CD4-positive, alpha-beta T cell treated with Interferon gamma for 1 hour (primary cell): ENCODE results near the gene MYO5A.
"Not testable (repeated sequence)": the region's sequence is repeated elsewhere in the genome, so short reads cannot be mapped to it uniquely, and the experiment has no call there.

Experiments used
- DNase-seq: peaks from one replicate; pipeline ENCODE4 v3.0.0-alpha.2; 2020

The MYO5A gene

DNA sequence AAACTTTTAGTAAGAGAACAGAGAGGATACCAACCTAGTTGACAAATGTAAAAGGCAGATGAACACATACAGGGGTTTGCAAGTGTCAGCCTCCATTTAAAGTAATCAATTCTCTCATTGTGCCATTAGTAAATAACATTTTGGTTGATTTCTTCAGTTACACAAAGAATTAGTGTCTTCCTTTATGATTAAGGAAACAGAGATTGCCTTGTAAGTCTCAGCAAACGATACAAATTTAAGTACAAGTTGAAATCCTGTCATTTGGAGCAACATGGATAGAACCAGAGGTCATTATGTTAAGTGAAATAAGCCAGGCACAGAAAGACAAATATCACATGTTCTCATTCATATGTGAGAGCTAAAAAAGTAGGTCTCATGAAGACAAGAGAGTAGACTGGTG, 26.1 kb downstream of the MYO5A start:
- no peak for DNase-seq

DNA sequence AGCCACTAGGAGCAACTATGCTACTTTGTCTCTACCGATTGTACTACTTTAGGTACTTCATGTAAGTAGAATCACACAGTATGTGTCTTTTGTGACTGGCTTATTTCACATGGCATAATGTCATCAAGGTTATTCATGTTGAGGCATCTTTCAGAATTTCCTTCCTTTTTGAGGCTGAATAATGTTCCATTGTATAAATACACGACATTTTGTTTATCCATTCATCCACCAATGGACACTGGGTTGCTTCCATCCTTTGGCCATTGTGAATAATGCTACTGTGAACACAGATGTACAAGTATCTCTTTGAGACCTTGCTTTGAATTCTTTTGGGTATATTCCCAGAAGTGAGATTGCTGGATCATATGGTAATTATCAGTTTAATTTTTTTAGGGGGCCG, 29.2 kb downstream of the MYO5A start:
- DNase-seq: no peak

DNA sequence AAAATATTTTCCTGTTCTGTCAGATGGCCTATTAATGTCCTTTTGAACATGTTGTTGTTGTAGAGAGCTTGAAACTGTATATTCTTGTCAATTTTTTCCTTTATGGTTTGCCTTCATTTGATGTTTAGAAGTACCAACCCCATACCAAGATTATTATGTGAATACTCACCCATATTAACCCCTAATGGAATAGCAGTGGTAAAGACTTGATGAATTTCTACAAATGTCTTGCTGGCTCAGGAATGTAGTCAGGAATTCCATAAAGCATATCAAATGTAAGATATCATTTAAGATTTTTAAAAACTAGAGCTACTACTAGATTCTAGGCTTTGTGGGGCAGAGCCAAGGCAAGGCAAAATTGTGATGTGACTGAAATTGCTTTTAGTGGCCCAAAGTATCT, 30.0 kb downstream of the MYO5A start:
- DNase-seq: no peak

DNA sequence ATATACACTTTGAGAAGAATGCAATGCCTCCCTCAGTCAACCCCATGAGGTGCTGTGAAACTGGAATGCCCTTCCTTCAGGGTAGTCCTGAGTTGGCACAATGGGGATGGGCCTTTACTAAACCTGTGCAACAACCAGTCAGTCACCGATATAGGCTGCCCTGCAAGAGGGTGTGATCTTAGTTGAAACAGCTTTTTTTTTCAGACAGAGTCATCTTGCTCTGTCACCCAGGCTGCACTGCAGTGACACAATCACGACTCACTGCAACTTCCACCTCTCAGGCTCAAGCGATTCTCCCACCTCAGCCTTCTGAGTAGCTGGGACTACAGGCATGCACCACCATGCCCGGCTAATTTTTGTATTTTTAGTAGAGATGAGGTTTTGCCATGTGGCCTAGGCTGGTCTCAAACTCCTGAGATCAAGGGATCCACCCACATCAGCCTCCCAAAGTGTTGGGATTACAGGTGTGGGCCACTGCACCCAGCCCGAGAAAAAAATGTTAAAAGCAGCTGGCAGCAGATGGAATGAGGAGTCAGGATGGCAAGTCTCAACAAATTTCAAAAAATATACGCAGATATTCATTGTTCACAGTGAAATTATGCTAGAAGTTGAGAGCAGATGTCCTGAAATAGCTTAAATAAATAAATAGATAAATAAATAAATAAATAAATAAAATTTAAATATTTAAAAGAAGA, 31.8 kb downstream of the MYO5A start:
- no peak for DNase-seq

DNA sequence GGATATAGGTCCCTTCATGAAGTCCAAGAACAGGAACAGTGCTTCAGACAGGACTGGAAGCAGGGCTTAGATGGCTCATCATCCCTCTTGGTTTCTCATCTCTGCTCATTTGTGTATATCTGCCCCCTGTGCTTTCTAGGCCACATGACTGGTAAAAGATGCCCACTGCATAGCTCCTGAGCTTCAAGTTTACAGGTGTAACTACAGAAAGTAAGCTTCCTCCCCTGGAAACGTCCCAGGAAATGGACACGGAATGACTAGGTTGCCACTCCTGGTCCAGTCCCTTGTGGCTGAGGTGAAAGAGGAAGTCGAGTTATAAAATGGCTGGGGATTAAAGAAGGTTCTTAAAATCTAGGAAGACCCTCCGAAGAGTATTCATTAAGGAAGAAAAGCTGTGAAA, 32.5 kb downstream of the MYO5A start:
- DNase-seq: no peak

DNA sequence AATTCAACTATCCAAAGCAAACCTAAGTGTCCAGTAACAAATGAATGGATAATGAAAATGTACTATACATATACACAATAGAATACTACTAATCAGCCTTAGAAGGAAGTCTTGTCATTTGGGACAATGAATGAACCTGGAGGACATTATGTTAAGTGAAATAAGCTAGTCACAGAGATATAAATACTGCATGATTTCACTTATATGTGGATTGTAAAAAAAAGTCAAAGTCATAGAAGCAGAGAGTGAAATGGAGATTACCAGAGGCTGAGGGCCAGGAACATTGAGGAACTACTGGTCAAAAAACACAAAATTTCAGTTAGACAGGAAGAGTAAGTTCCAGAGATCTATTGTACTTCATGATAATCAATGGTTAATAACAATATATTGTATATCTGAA, 33.6 kb downstream of the MYO5A start:
- no peak for DNase-seq

DNA sequence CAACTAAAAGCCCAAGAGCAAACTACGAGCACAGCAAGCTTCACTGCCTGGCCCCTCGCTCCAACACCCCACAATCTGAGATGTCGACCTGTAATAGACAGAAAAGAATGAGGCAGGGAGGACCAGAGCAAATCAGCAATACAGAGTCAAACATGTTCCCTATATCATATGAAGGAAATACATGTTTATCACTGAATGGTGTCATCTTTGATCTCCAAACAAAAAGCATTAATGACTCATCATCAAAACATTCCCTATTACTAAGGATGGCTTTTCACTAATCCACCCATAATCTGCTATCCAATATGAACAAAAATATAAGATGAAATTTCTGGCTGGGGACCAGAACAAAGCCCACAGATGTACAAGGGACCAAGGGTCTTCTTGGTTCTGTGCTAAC, 34.7 kb downstream of the MYO5A start:
- no peak for DNase-seq

DNA sequence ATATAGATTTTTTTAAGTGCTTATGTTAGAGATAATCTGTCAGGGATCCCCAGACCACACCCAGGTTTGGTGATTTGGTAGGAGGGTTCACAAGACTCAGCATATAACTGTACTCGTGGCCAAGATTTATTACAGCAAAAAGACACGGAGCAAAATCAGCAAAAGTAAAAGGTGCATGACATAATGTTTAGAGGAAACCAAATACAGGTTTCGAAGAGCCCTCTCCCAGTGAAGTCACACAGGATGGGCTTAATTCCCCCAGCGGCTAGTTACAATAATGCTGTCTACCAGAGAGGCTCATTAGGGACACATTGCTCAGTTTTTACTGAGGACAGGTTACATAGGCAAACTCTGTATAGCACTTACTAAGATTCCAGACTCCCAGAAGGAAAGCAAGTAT, 36.5 kb downstream of the MYO5A start:
- no peak for DNase-seq

DNA sequence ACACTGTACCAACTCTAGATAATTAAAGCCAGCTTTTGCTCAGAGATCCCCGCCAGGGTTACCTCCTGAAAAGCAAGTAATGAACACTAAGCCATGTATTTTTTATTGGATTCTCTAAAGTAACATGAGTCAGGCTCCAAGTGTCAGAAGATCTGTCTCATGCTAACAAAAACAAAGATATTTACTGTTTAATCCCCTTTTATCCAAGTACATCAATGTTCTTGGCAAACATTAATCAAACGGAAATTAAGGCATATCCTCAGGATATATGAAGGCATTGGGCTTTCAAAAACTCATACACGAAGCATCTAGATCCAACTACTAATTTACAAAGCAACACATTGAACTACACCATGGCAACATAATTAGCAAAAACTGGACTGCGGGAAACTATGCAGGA, 37.2 kb downstream of the MYO5A start:
- DNase-seq: no peak

DNA sequence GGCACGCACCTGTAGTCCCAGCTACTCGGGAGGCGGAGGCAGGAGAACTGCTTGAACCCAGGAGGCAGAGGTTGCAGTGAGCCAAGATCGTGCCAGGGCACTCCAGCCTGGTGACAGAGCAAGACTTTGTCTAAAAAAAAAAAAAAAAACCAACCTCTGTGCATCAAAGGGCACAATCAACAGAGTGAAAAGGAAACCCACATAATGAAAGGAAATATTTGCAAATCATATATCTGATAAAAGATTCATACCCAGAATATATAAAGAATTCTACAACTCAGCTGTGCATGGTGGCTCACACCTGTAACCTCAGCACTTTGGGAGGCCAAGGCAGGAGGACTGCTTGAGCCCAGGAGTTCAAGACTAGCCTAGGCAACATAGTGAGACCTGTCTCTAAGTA, 39.2 kb downstream of the MYO5A start:
- not testable (repeated sequence) for DNase-seq

DNA sequence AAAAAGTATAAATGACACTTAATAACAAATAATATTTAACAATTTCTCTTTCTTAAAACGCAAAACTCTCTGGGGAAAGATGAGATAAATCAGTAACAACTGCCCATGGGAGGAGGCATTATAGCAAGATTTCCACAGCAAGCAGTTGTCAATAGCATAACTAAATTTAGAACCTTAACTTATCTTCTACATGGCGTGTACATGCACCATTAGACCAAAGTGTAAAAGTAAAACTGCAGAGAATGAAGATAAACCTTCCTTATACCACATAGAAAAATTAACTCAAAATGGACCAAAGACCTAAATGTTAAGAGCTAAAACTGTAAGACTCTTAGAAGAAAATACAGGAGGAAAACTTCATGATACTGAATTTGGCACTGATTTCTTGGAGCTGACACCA, 39.9 kb downstream of the MYO5A start:
- DNase-seq: no peak

DNA sequence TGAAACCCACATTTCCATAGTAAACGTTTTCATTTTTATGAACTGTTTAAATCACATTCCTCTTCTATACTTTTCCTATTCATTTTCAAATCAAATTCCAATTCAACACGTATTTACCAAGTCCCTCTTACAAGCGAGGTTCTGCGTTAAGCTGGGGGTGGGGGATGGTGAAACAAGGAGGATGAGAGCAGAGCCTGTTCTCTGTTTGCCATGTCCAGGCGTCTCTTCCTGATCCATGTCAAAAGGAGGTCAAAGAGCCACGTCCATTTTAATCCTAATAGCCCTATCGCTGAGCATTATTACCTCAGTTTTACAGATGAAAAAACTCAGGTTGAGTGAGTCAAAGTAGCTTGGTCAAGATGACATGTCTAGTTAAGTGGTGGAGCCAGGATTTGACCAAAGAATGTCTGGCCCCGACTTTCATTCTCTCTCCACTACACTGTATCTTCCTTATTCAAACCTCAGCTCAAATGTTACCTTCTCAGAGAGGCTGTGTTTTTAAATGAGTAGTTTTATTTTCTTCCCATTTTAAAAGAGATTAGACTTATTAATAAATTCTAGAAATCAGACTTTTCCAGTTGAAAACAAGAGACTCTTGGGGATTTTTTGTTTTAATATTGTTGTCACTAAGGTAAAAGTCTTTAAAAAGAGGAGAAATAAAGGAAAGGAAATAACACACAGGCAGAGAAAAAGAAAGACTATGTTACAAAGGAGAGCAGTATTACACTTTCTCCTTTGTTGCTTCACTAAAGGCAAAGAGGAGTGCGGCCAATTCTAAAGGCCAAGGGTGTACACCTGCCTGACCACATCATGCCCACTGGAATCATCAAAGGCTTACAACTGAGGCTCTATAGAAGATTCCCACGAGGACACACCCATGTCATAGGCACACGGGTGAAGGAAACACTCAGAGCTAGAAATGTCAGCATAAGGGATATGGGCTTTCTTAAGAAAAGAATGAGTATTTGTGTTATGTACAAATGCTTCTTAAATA, 42.4 kb downstream of the MYO5A start:
- no peak for DNase-seq

DNA sequence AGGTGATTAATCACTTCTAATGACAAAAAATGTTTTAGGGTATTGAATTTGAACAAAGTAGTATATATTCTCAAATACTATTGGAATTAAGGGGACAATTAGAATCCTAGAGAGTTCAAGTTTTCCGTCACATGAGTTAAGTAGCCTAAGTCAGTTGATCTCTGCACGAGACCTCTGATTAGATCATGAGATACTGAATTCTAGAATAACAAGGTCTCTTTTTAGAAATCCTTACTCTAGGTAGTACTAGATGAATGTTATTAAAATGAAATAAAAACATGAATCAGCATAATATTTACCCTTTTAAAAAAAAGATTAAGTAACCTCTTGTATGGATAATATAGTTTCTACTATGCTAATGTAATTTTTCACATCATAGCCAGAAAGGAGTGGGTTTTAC, 43.4 kb downstream of the MYO5A start:
- no peak for DNase-seq

DNA sequence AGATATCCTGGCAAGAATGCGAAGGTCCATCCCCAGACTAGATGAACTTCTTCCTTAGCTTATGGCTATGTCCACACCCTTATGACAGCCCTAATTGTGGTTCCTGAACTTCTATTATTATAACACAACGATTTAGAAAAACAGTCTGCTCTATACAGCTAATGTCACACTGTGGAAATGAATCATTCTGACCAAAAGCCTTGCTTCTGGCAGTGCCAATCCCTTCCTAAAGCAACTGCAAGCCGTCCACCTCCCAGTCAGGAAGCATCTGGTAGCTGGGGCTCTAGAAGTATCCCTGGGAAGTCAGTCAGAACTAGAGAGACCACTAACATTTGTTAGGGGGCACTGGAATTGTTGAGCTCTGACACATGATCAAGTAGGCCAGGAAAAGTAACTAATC, 45.0 kb downstream of the MYO5A start:
- DNase-seq: no peak

DNA sequence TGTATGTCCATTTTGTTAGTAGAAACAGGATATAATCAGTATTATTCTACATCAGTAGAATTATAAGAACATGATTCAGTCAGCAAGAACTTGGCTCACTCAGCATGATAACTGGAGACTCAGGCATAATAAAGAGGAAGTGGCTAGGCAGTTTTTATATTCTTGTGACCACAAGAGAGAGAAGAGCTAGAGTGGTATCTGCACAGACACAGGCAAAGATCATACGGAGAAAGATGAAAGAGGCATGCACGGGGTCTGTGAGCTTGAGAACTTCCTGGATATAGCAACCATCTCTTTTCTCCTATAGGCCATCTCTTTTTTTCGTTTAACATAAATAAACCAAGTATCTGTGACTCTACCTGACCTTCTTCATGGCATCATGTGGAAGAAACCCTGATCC, 46.8 kb downstream of the MYO5A start:
- DNase-seq: peak; percentile 61

DNA sequence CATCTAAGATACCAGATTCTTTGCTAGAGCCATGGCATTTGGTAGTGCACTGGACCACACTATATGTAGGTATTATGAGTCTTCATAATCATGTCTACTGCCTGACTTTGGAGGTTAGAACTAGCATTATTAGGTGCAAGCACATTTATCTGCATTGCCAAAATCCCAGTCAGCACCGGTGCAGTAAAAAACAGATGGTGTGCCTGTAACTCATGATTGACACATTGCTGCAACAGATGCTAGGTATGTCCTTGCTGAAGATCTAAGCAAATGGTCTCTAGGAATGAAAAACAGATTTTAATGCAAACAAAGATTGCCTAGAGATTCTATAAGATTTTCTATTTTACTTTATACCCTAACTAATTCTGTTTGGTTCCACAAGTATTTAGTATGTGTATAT, 47.7 kb downstream of the MYO5A start:
- no peak for DNase-seq

DNA sequence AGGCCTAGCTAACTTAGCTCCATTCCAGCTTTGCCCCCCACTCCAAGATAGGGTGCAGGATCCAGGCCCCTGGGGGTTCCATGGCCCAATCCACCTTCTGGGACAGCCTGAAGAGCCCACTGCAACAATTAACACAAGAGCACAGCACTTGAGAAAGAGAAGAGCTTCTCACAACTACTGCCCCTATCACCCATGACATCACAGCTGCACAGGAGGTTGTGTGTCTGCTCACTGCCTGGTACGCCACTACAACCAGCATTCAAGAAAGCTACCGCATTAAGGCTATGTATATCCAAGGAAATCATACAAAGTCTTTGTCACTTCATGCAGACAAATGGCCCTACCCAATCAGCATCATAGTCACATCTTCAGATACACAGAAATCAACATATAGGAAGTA, 62.0 kb downstream of the MYO5A start:
- DNase-seq: no peak

DNA sequence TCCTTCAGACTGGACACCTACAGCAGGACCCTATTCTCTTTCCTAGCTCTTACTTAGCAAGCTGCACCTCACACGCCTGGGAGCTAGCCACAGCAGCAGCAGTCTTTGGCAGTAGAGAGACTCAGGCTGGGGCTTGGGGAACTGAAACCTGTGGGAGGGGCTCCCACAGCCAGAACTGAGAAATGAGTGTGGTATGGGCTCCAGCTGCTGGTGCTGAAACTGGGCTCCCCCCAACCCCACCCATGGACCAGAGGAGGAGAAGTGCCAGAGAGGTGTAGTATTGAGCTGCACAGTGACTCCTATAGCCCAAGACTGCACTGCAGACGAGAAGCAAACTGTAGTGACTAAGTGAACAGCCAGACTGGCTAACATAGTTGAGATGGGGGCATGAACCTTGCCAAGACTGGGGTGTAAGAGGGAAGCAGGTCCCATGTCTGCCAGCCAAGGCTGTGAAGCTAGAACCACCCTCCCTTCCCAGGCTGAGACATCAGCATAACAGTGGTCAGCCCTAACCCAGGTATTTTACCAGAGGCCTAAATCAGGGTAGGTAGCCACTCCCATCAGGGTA, 62.5 kb downstream of the MYO5A start:
- peak; percentile 82 for DNase-seq

DNA sequence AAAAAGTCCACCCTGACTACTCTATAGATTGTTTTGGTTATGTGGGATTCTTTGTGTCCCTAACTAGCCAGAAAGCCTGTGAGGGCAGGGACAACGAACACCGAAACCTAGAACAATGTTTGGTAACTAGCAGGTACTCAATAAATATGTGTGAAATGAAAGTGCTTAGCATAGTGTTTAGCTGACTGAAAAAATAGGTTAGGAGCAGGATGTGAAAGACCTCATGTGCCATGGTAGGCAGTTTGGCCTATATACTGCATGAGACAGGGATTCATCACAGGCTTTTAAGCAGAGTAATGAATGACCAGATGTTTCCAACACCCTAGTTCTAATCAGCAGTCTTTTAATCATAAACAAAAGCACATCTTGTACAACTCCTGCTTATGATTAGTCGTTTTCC, 64.2 kb downstream of the MYO5A start:
- no peak for DNase-seq

DNA sequence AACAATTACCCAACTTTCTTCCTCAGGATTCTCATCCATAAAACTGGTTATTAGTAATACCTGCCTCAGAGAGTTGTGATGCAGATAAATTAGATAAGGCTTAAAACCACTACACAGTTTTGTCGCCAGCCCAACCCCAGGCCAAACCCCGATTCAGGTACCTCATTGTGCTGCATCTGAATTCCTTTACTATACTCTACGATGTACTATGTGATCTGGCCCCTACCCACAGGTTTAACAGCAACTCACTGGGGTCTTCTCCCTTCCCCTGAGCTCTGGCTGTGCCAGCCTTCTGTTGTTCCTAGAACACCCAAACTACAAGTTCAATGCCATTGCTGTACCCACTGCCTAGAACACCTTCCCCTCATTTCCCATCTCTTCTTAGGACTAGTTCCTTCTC, 64.6 kb downstream of the MYO5A start:
- DNase-seq: no peak

DNA sequence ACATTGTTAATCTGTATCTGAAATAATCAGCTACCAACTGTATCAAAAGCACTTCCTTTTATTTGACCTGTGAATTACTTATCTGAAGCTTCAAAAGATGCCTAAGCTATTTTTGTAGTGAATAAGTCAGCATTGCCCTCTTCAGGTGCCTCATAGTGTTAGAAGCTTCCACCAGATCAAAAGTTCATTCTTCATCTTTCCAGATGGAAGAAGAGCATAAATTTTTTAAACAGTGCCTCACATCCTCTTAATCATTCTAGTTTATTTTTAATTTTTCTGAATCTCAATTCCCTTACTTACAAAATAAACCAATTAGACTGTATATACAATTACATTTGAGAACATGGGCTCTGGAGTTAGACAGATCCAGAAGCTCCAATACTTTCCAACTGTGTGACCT, 65.0 kb downstream of the MYO5A start:
- DNase-seq: no peak

DNA sequence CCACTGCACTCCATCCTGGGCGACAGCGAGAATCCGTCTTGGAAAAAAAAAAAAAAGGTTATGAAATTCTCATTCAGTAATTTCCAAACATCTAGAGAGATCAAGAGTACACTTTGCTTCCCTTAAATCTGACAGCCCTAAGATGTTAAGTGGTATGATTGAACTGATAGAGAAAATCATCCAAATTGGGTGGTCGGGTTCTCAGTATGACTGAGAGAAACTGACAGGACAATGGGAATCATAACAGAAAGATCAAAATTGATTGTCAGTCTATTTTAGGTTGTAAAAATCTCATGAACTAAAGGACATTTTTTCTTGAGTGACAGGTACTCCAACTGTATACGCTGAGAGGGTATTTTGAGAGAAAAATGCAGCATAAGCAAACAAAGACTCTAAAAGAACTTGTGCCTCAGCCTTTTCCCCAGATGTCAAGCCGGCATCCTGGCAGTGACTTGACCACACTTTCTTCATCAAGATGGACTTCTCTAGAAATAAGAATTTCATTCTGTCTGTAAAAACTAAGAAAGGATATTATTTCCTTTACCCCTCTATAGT, 65.8 kb downstream of the MYO5A start:
- DNase-seq: no peak

DNA sequence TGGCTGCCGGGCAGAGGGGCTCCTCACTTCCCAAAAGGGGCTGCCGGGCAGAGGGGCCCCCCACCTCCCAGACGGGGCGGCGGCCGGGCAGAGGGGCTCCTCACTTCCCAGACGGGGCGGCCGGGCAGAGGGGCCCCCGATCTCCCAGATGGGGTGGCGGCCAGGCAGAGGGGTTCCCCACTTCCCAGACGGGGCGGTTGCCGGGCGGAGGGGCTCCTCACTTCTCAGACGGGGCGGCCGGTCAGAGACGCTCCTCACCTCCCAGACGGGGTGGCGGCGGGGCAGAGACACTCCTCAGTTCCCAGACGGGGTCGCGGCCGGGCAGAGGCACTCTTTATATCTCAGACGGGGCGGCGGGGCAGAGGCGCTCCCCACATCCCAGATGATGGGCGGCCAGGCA, 69.0 kb downstream of the MYO5A start:
- DNase-seq: not testable (repeated sequence)

DNA sequence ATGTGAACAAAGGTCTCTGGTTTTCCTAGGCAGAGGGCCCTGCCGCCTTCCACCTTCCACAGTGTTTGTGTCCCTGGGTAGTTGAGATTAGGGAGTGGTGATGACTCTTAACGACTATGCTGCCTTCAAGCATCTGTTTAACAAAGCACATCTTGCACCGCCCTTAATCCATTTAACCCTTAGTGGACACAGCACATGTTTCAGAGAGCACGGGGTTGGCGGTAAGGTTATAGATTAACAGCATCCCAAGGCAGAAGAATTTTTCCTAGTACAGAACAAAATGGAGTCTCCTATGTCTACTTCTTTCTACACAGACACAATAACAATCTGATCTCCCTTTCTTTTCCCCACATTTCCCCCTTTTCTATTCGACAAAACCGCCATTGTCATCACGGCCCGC, 69.4 kb downstream of the MYO5A start:
- not testable (repeated sequence) for DNase-seq
